HEK293 (cell line): ENCODE results near the gene PIK3R3.

Source experiments
- KLF1 ChIP-seq: fragments of 450-650 bp; formaldehyde crosslinking; IDR thresholded peaks from 2 replicates; pipeline ENCODE4 v1.5.1; 2016; ENCODE audit warnings: missing biosample characterization, missing genetic modification characterization
- KLF16 ChIP-seq: fragments of 450-650 bp; formaldehyde crosslinking; IDR thresholded peaks from 2 replicates; pipeline ENCODE4 v1.5.1; 2017; ENCODE audit warnings: missing biosample characterization, missing genetic modification characterization
- OVOL3 ChIP-seq: fragments of 450-650 bp; formaldehyde crosslinking; IDR thresholded peaks from 2 replicates; pipeline ENCODE4 v1.5.1; 2016; ENCODE audit warnings: missing biosample characterization, missing genetic modification characterization
- ZNF132 ChIP-seq: fragments of 450-650 bp; formaldehyde crosslinking; IDR thresholded peaks from 2 replicates; pipeline ENCODE4 v1.5.1; 2017; ENCODE audit warnings: missing biosample characterization, missing genetic modification characterization, borderline replicate concordance
- ZNF391 ChIP-seq: fragments of 450-650 bp; formaldehyde crosslinking; IDR thresholded peaks from 2 replicates; pipeline ENCODE4 v1.5.1; 2016; ENCODE audit warnings: low read depth, missing biosample characterization, missing genetic modification characterization, borderline replicate concordance
- TF ChIP-seq, protein P1 (sequence below): fragments of 450-650 bp; formaldehyde crosslinking; IDR thresholded peaks from 2 replicates; pipeline ENCODE4 v1.5.1; 2016; ENCODE audit warnings: missing biosample characterization, missing genetic modification characterization
- TF ChIP-seq, protein P2 (sequence below): fragments of 450-650 bp; formaldehyde crosslinking; IDR thresholded peaks from 2 replicates; pipeline ENCODE4 v1.5.1; 2016; ENCODE audit warnings: missing biosample characterization, missing genetic modification characterization

DNA sequence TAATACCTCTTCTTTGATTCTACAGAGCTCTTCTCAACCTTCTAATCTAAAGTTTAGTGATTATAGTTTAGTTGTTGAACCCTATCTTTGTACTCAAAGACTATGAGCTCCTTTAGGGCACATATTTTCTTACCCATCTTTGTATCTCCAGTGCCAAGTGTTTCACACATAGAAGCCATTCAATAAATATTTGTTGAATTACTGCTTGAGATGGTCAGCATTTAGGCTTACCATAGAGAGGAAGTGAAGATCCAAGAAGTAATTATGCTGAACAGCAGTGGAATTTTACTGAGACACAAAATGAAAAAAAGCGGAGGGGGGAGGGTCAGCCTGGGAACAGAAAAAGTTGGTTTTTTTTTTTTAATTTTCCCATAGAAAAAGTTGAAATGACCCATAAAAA, 21.9 kb downstream of the PIK3R3 start:
- TF ChIP-seq KLF1 (tag by site-specific recombination) (no peak), OVOL3 (tag by site-specific recombination) (no peak), KLF16 (tag by site-specific recombination) (no peak), ZNF391 (no peak), ZNF132 (tag by site-specific recombination) (no peak)
- TF ChIP-seq, protein P1, sequence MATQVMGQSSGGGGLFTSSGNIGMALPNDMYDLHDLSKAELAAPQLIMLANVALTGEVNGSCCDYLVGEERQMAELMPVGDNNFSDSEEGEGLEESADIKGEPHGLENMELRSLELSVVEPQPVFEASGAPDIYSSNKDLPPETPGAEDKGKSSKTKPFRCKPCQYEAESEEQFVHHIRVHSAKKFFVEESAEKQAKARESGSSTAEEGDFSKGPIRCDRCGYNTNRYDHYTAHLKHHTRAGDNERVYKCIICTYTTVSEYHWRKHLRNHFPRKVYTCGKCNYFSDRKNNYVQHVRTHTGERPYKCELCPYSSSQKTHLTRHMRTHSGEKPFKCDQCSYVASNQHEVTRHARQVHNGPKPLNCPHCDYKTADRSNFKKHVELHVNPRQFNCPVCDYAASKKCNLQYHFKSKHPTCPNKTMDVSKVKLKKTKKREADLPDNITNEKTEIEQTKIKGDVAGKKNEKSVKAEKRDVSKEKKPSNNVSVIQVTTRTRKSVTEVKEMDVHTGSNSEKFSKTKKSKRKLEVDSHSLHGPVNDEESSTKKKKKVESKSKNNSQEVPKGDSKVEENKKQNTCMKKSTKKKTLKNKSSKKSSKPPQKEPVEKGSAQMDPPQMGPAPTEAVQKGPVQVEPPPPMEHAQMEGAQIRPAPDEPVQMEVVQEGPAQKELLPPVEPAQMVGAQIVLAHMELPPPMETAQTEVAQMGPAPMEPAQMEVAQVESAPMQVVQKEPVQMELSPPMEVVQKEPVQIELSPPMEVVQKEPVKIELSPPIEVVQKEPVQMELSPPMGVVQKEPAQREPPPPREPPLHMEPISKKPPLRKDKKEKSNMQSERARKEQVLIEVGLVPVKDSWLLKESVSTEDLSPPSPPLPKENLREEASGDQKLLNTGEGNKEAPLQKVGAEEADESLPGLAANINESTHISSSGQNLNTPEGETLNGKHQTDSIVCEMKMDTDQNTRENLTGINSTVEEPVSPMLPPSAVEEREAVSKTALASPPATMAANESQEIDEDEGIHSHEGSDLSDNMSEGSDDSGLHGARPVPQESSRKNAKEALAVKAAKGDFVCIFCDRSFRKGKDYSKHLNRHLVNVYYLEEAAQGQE (tag by site-specific recombination) = no peak
- TF ChIP-seq, protein P2, sequence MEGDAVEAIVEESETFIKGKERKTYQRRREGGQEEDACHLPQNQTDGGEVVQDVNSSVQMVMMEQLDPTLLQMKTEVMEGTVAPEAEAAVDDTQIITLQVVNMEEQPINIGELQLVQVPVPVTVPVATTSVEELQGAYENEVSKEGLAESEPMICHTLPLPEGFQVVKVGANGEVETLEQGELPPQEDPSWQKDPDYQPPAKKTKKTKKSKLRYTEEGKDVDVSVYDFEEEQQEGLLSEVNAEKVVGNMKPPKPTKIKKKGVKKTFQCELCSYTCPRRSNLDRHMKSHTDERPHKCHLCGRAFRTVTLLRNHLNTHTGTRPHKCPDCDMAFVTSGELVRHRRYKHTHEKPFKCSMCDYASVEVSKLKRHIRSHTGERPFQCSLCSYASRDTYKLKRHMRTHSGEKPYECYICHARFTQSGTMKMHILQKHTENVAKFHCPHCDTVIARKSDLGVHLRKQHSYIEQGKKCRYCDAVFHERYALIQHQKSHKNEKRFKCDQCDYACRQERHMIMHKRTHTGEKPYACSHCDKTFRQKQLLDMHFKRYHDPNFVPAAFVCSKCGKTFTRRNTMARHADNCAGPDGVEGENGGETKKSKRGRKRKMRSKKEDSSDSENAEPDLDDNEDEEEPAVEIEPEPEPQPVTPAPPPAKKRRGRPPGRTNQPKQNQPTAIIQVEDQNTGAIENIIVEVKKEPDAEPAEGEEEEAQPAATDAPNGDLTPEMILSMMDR (tag by site-specific recombination) = no peak
